Measurements from ENCODE around the gene MGRN1.

DNA sequence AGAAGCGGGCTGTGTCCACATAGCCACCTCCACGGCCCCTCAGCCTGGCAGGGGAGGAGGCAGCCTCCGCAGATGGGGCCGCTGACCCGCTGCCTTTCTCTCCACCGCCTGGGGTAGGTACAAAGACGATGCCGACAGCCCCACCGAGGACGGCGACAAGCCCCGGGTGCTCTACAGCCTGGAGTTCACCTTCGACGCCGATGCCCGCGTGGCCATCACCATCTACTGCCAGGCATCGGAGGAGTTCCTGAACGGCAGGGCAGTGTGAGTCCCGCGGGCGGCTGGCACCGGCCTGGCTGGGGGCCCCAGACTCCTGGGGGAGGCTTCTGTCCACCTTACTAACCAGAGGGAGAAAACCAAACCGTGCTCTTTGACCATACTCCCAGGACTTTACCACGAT is 27.9 kb downstream of the MGRN1 start:
- no peak for TF ChIP-seq EZH2 (IDR thresholded peaks at IDR 0.05; ENCODE audit: borderline replicate concordance, low read depth, low read length, severe bottlenecking)
- TF ChIP-seq, protein P1, sequence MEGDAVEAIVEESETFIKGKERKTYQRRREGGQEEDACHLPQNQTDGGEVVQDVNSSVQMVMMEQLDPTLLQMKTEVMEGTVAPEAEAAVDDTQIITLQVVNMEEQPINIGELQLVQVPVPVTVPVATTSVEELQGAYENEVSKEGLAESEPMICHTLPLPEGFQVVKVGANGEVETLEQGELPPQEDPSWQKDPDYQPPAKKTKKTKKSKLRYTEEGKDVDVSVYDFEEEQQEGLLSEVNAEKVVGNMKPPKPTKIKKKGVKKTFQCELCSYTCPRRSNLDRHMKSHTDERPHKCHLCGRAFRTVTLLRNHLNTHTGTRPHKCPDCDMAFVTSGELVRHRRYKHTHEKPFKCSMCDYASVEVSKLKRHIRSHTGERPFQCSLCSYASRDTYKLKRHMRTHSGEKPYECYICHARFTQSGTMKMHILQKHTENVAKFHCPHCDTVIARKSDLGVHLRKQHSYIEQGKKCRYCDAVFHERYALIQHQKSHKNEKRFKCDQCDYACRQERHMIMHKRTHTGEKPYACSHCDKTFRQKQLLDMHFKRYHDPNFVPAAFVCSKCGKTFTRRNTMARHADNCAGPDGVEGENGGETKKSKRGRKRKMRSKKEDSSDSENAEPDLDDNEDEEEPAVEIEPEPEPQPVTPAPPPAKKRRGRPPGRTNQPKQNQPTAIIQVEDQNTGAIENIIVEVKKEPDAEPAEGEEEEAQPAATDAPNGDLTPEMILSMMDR (IDR thresholded peaks at IDR 0.05; ENCODE audit: borderline replicate concordance, extremely low read depth, low read length, poor library complexity, severe bottlenecking): no peak
